Upper lobe of left lung (tissue), 4 donors: ENCODE results near the gene KMT2E.

Source experiments
- CTCF ChIP-seq, 6 experiments: fragments of 450-650 bp in 4 of 6; fragments of 200-600 bp in 2 of 6; sonication (generic) in 2 of 6; IDR thresholded peaks; one replicate each; pipeline ENCODE4 v1.5.1; 2016 to 2019; ENCODE audit warnings: antibody characterized with exemption in 6 of 6
- EP300 ChIP-seq, 4 donors: sonication (generic); formaldehyde crosslinking; IDR thresholded peaks; one replicate each; pipeline ENCODE4 v1.5.1; 2017; ENCODE audit warnings: antibody characterized with exemption in 4 of 4, control low read depth in 2 of 4

DNA sequence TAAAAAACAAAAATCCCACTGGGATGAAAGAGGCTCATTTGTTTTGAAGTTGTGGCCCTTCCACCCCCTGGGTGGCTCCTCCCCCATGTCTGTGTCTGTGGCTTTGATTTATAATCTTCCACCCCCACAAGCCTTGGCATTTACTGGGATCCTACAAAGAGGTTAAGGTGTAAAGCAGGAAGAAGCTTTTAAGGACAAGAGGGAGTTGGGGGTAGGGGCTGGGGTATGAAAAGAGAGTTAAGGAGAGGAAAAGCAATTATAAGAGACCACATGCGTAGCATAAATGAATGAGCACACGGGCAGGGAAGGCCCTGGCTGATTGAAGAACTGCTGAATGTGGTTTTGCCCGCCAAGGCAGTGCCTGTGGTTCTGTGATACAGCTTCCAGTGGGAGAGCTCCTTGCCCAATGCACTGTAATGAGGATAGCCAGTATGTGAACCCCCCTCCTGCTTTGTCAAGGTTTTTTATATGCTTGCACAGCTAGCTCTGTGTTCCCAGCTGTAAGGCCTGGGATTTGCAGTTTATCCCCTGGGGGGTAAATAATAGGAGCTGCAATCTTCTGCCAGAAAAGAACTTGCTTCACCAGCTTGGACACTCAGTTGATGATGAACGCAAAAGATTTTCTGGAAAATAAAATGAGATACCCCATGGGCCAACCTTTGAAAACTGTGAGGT, 34.7 kb upstream of the KMT2E start:
- TF ChIP-seq EP300 (IDR thresholded peaks at IDR 0.05) (no peak), CTCF (IDR thresholded peaks at IDR 0.05) (no peak)
